Caco-2 (cell line): ENCODE data around the gene ZMYM4. TPM values are rescaled to one million over a fixed set of nuclear protein-coding genes. Genes with fewer than 3 reads are reported as not detected.

ENCODE experiments used
- BruUV-seq: library from RNA; stranded (reverse); fragments of 400-500 nt; replicated peaks from 2 replicates; lab custom pipeline; 2021; lab: Mats Ljungman, UMichigan
- CTCF ChIA-PET: fragments of 300-600 bp; sonication (Branson Sonifier 250); formaldehyde crosslinking; loops from one replicate; lab custom pipeline; 2022; ENCODE audit warnings: antibody characterized with exemption; lab: Charles Lee
- POLR2A ChIA-PET: fragments of 300-600 bp; sonication (Branson Sonifier 250); formaldehyde crosslinking; loops from one replicate; lab custom pipeline; 2022; ENCODE audit warnings: antibody characterized with exemption; lab: Charles Lee
- DNase-seq, 2 experiments: peaks; one replicate each; pipeline versions ENCODE4 v3.0.0 to v3.0.0-alpha.2; 2020 to 2022
- H3K27me3 ChIP-seq: replicated peaks from 2 replicates; pipeline ENCODE4 v1.6.0; 2011; ENCODE audit warnings: low read length; ENCODE audit not compliant: control insufficient read depth, insufficient read depth
- H3K36me3 ChIP-seq: 2 replicates; pipeline ENCODE4 v1.5.1; 2011; ENCODE audit warnings: low read length; ENCODE audit not compliant: control insufficient read depth, insufficient read depth
- H3K4me1 ChIP-seq: fragments of 250-450 bp; sonication (Bioruptor Pico); 2 replicates; pipeline ENCODE4 v1.5.1; 2020; ENCODE audit warnings: mild to moderate bottlenecking
- H3K4me3 ChIP-seq: 2 replicates; pipeline ENCODE4 v1.5.1; 2011; ENCODE audit warnings: low read depth, mild to moderate bottlenecking, control low read depth, low read length
- H3K9me3 ChIP-seq: fragments of 250-450 bp; sonication (Bioruptor Pico); 2 replicates; pipeline ENCODE4 v1.5.1; 2020; ENCODE audit warnings: mild to moderate bottlenecking, moderate library complexity
- H3K27ac Mint-ChIP-seq: one replicate; pipeline ENCODE4 v1.8.0; 2022; ENCODE audit warnings: mixed read lengths; ENCODE audit not compliant: unreplicated experiment
- H3K27me3 Mint-ChIP-seq: one replicate; pipeline ENCODE4 v1.8.0; 2022; ENCODE audit warnings: mixed read lengths; ENCODE audit not compliant: insufficient read depth, unreplicated experiment
- H3K36me3 Mint-ChIP-seq: one replicate; pipeline ENCODE4 v1.8.0; 2022; ENCODE audit warnings: mild to moderate bottlenecking, mixed read lengths; ENCODE audit not compliant: insufficient read depth, unreplicated experiment
- H3K4me1 Mint-ChIP-seq: one replicate; pipeline ENCODE4 v1.8.0; 2022; ENCODE audit warnings: low read depth, mixed read lengths; ENCODE audit not compliant: unreplicated experiment
- H3K4me3 Mint-ChIP-seq: one replicate; pipeline ENCODE4 v1.8.0; 2022; ENCODE audit warnings: mild to moderate bottlenecking, moderate library complexity, mixed read lengths; ENCODE audit not compliant: unreplicated experiment
- H3K9me3 Mint-ChIP-seq: one replicate; pipeline ENCODE4 v1.8.0; 2022; ENCODE audit warnings: mixed read lengths; ENCODE audit not compliant: unreplicated experiment
- intact Hi-C: fragments of 100-400 bp; cut with micrococcal nuclease; formaldehyde crosslinking; loops from one replicate; pipeline ENCODE4 v1.10.0; 2022; ENCODE audit not compliant: unreplicated experiment
- total RNA-seq: library from RNA; stranded (reverse); gene quantifications from 2 replicates; pipeline ENCODE4 v1.2.3, GENCODE V29; 2022
- TF ChIP-seq, protein P1 (sequence below), 2 experiments: fragments of 200-600 bp in 1 of 2; IDR thresholded peaks; 1 replicate in 1 of 2; 2 replicates in 1 of 2; pipeline versions ENCODE4 v1.5.1 to v1.8.0; 2011 to 2022; ENCODE audit warnings: antibody characterized with exemption in 1 of 2, control low read depth in 1 of 2, inconsistent platforms in 1 of 2, low read depth in 1 of 2, low read length in 1 of 2, mild to moderate bottlenecking in 1 of 2, moderate library complexity in 1 of 2; ENCODE audit not compliant: insufficient read depth in 1 of 2, severe bottlenecking in 1 of 2, unreplicated experiment in 1 of 2

ZMYM4 gene
- total RNA-seq, 1 experiment from 2014 or later = 26.5 TPM

DNA sequence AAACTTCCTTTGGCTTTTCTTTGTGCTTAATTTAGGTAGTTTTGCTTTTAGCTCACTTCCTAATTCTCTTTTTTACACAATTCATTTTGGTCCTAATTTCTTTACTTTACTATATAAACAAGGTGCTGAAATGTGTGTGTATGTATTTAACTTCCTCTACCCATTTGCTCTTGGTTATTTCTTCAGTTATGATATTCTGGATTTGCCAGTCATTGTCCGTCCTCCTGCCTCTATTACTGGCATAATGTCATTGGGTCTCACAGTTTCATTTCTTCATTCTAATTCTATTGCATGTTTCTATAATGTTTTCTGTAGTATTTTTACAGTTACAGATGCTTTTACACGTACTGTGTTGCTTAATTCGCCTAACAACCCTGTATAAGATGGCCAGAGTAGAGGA lies 96.2 kb downstream of the ZMYM4 start:
- H3K4me1 Mint-ChIP-seq = no peaks in the 10 kb centered on the region
- intact Hi-C loops = no loop called here
- Histone ChIP-seq H3K4me1 (no peaks in the 10 kb centered on the region), H3K4me3 (no peak overlapping the region), H3K36me3 (no peaks in the 10 kb centered on the region), H3K9me3 (no peaks in the 10 kb centered on the region), H3K27me3 (no peaks in the 10 kb centered on the region)
- H3K27ac Mint-ChIP-seq = no peak overlapping the region
- ChIA-PET CTCF (no interaction called here), POLR2A (no interaction called here)
- peaks cover 23% of the 10 kb centered on the region for H3K36me3 Mint-ChIP-seq
- H3K27me3 Mint-ChIP-seq = no peaks in the 10 kb centered on the region
- no peaks in the 10 kb centered on the region for H3K9me3 Mint-ChIP-seq
- TF ChIP-seq, protein P1, sequence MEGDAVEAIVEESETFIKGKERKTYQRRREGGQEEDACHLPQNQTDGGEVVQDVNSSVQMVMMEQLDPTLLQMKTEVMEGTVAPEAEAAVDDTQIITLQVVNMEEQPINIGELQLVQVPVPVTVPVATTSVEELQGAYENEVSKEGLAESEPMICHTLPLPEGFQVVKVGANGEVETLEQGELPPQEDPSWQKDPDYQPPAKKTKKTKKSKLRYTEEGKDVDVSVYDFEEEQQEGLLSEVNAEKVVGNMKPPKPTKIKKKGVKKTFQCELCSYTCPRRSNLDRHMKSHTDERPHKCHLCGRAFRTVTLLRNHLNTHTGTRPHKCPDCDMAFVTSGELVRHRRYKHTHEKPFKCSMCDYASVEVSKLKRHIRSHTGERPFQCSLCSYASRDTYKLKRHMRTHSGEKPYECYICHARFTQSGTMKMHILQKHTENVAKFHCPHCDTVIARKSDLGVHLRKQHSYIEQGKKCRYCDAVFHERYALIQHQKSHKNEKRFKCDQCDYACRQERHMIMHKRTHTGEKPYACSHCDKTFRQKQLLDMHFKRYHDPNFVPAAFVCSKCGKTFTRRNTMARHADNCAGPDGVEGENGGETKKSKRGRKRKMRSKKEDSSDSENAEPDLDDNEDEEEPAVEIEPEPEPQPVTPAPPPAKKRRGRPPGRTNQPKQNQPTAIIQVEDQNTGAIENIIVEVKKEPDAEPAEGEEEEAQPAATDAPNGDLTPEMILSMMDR (IDR thresholded peaks at IDR 0.05; ENCODE audit: insufficient read depth in 1 of 2, low read depth in 1 of 2, low read length in 1 of 2, severe bottlenecking in 1 of 2, unreplicated experiment in 1 of 2) = no peak
- BruUV-seq = no TSS peak
- H3K4me3 Mint-ChIP-seq = no peak overlapping the region
- no peak for DNase-seq

DNA sequence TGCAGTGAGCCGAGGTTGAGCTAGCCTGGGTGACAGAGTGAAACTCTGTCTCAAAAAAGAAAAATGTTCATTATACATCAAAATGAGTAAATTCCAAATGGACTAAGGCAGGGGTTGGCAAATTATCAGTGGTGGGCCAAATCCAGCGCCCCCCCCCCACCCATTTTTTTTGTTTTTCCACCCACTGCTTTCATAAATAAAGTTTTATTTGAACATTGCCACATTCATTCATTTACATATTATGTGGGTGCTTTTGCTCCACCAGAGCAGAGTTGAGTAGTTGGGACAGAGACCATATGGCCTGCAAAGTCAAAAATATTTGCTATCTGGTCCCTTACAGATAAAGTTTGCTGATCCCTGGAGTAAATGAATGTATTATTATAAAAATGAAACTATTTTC lies 99.4 kb downstream of the ZMYM4 start:
- no TSS peak for BruUV-seq
- Mint-ChIP-seq H3K4me1 (no peaks in the 10 kb centered on the region), H3K27me3 (no peaks in the 10 kb centered on the region), H3K27ac (no peak overlapping the region), H3K9me3 (no peaks in the 10 kb centered on the region), H3K36me3 (no peaks in the 10 kb centered on the region), H3K4me3 (no peak overlapping the region)
- Histone ChIP-seq H3K9me3 (no peaks in the 10 kb centered on the region), H3K36me3 (no peaks in the 10 kb centered on the region), H3K4me3 (no peak overlapping the region), H3K4me1 (no peaks in the 10 kb centered on the region), H3K27me3 (no peaks in the 10 kb centered on the region)
- CTCF ChIA-PET = no interaction called here
- POLR2A ChIA-PET = no interaction called here
- TF ChIP-seq, protein P1 (IDR thresholded peaks at IDR 0.05; ENCODE audit: insufficient read depth in 1 of 2, low read depth in 1 of 2, low read length in 1 of 2, severe bottlenecking in 1 of 2, unreplicated experiment in 1 of 2) = no peak
- no peak for DNase-seq
- intact Hi-C loops = no loop called here

DNA sequence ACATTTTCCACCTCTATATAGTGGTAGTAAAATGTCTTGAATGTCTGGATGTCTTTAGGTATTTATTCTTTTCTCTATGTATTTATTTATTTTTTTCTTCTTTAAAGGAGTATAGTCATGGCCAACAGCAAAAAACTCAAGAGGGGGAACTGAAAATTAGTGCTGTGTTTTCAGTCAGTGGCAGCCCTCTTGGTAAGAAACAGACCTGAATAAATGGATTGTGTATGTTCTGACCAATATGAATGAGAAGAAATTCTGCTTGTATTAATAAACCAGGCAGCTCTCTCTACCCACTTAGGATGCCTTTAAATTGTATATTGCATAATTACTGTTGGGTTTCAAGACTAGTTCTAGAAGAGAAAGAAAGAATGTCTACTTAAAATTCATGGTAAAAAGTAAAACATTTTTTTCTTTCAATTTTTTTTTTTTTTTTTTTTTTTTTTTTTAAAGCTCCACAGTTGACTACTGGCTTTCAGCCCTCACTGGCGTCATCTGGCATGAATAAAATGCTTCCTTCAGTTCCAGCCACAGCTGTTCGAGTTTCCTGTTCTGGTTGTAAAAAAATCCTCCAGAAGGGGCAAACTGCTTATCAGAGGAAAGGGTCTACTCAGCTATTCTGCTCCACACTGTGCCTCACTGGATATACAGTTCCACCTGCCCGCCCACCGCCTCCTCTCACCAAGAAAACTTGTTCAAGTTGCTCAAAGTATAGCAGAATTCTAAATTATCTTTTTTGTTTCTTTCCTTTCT lies 101.6 kb downstream of the ZMYM4 start:
- Mint-ChIP-seq H3K27me3 (no peaks in the 10 kb centered on the region), H3K4me3 (no peak overlapping the region), H3K4me1 (no peaks in the 10 kb centered on the region), H3K27ac (no peak overlapping the region), H3K36me3 (peaks cover 7% of the 10 kb centered on the region), H3K9me3 (no peaks in the 10 kb centered on the region)
- CTCF ChIA-PET = no interaction called here
- POLR2A ChIA-PET = no interaction called here
- no TSS peak for BruUV-seq
- Histone ChIP-seq H3K27me3 (no peaks in the 10 kb centered on the region), H3K36me3 (no peaks in the 10 kb centered on the region), H3K4me3 (no peak overlapping the region), H3K4me1 (no peaks in the 10 kb centered on the region), H3K9me3 (no peaks in the 10 kb centered on the region)
- DNase-seq = no peak
- TF ChIP-seq, protein P1 (IDR thresholded peaks at IDR 0.05; ENCODE audit: insufficient read depth in 1 of 2, low read depth in 1 of 2, low read length in 1 of 2, severe bottlenecking in 1 of 2, unreplicated experiment in 1 of 2) = no peak
- intact Hi-C loops = no loop called here
